ENCODE data around the gene ATP8A2.

- no peak for TF ChIP-seq CTCF (IDR thresholded peaks at IDR 0.05)
- no peak for TF ChIP-seq POLR2A (IDR thresholded peaks at IDR 0.05; ENCODE audit: low read depth)
- TF ChIP-seq POLR2AphosphoS5 (IDR thresholded peaks at IDR 0.05) = no peak
- TF ChIP-seq EP300 (IDR thresholded peaks at IDR 0.05) = no peak
Observed at GRCh38 chr13:25578526-25578925, 206.8 kb downstream of the ATP8A2 start.
